Activated CD4-positive, alpha-beta T cell treated with anti-CD3 and anti-CD28 coated beads, Interleukin-2, amount 10 ng/mL, durations not matched to agents 24 days and 14 days (primary cell): ENCODE measurements around the gene MRRF. TPM values are rescaled to one million over a fixed set of nuclear protein-coding genes. Genes with fewer than 3 reads are reported as not detected.
A peak's percentile ranks its signal among the peaks of the same experiment; 100 is the strongest.
"Not testable (repeated sequence)": the region's sequence is repeated elsewhere in the genome, so short reads cannot be mapped to it uniquely, and the experiment has no call there.

ENCODE experiments used
- DNase-seq: peaks from one replicate; pipeline ENCODE4 v3.0.0; 2022
- H3K27ac Mint-ChIP-seq: one replicate; pipeline ENCODE4 v1.8.0; 2022; ENCODE audit warnings: mild to moderate bottlenecking, mixed read lengths
- H3K27me3 Mint-ChIP-seq: one replicate; pipeline ENCODE4 v1.8.0; 2022; ENCODE audit warnings: mixed read lengths
- H3K36me3 Mint-ChIP-seq: one replicate; pipeline ENCODE4 v1.8.0; 2022; ENCODE audit warnings: low read depth, mild to moderate bottlenecking, mixed read lengths
- H3K4me1 Mint-ChIP-seq: one replicate; pipeline ENCODE4 v1.8.0; 2021; ENCODE audit warnings: mixed read lengths
- H3K4me3 Mint-ChIP-seq: one replicate; pipeline ENCODE4 v1.8.0; 2022; ENCODE audit warnings: mild to moderate bottlenecking, moderate library complexity, mixed read lengths
- H3K9me3 Mint-ChIP-seq: one replicate; pipeline ENCODE4 v1.8.0; 2021; ENCODE audit warnings: mixed read lengths
- intact Hi-C: fragments of 100-400 bp; cut with micrococcal nuclease; formaldehyde crosslinking; loops from one replicate; pipeline ENCODE4 v1.15.1; 2023
- total RNA-seq: library from RNA; stranded (reverse); gene quantifications from 2 replicates; pipeline ENCODE4 v1.2.3, GENCODE V29; 2022

Gene MRRF
- total RNA-seq, 1 donor from 2014 or later = 73.1 TPM

DNA sequence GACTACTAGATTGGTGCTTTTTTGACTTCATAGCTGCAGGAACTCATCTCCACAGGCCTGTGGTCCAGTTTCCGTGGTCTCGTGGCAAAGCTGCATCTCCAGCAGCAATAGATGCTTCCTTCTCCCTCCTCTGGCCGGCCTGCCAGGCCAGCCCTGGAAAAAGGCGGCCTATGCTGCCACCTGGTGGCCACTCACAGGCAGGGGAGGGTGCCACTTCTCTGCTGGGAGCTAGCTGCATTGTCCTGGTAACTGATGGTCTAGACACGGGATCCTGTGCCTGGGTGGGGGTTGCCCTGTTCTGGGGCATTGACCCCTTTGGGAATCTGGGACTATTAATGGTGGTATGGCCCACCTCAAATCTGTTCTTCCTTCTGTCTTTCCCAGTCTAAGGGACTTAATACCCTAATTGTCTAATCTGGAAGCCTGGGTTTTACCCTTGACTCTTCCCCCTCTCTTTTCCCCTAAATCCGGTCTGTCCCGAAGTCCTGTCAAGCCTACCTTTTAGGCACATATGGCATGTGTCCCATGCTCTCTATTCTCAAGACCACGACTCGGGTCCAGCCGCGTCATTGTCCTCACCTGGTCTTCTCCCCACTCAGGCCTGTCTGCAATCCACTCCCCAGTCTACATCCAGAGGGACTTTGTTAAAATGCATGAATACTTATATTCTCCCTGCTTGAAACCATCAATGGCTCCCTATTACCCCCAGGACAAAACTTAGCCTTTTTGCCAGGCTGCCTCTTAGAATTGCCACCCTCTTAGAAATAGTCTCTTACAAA lies 86.1 kb downstream of the MRRF start:
- Mint-ChIP-seq H3K27ac (no peak overlapping the region), H3K36me3 (no peaks in the 10 kb centered on the region), H3K4me3 (no peak overlapping the region), H3K4me1 (peaks cover 22% of the 10 kb centered on the region), H3K9me3 (no peaks in the 10 kb centered on the region), H3K27me3 (peaks cover 38% of the 10 kb centered on the region)
- peak; percentile 94 for DNase-seq
- intact Hi-C loops = loop anchor here (1.0 to 5.0 kb wide), 3 partner anchors 225 to 462 kb away; no protein-coding TSS in a partner anchor

DNA sequence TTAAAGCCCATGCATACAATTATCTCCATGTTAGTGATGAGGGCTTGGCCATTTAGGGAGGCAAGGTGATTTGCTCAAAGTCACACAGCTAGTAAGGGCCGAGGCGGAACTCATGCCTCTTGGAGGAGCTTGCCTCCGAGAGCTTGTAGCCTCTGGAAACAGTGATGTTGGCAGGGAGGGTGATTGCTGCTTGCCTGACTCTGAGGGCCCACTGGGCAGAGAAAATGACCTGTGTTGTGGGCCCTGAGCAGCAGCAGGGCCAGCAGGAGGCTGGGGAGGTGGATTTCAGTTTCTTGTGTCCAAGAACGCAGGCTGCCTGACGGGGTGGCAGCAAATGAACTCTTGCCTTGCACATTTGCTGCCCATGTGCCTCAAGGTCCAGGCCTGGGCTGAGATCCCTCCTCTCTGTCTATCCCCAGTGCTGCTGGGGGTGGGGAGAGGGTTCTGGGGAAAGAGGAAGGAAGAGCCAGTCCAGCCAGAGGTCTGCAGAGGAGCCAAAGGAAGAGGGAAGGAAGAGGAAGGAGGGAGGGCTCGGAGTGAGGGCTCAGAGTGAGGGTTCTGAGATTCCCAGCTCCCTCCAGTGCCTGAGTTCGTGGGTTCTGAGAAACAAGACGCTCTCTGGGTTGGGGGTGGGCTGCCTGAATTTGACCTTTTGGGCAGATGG lies 90.0 kb downstream of the MRRF start:
- intact Hi-C loops = loop anchor here (5.0 kb wide), 1 partner anchor 458 kb away; no protein-coding TSS in a partner anchor
- H3K4me3 Mint-ChIP-seq = no peak overlapping the region
- no peaks in the 10 kb centered on the region for H3K36me3 Mint-ChIP-seq
- H3K27ac Mint-ChIP-seq = no peak overlapping the region
- H3K4me1 Mint-ChIP-seq = peaks cover 5% of the 10 kb centered on the region
- peaks cover 12% of the 10 kb centered on the region for H3K9me3 Mint-ChIP-seq
- peaks cover 10% of the 10 kb centered on the region for H3K27me3 Mint-ChIP-seq
- no peak for DNase-seq

DNA sequence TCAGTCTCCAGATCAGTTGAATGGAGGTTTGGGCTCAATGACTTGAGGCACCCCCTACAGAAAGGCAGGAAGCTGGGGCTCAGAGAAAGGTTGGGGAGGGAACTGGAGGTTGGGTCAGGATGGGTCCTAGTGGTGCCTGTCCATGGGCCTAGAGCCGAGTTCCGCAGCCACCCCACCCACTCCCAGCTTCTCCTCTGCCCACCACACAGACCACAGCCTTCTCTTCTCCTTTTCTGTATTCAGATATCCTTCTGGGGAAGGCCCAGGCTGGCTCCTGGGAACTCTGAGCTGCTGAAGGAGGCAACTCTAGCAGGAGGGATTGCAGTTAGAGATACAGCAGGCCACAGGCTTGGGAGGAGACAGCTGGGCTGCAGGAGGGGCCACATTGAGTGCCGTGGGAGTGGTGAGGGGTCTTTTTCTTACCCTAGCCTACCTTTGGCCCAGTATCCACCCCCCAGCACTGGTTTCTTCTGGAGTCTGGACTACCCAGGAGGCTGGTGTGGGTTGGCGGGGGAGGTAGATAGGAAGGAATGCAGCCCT lies 90.7 kb downstream of the MRRF start:
- no peak overlapping the region for H3K4me3 Mint-ChIP-seq
- no peak for DNase-seq
- H3K4me1 Mint-ChIP-seq = no peaks in the 10 kb centered on the region
- peaks cover 4% of the 10 kb centered on the region for H3K27me3 Mint-ChIP-seq
- no peaks in the 10 kb centered on the region for H3K36me3 Mint-ChIP-seq
- H3K9me3 Mint-ChIP-seq = peaks cover 12% of the 10 kb centered on the region
- H3K27ac Mint-ChIP-seq = no peak overlapping the region
- intact Hi-C loops = no loop called here

DNA sequence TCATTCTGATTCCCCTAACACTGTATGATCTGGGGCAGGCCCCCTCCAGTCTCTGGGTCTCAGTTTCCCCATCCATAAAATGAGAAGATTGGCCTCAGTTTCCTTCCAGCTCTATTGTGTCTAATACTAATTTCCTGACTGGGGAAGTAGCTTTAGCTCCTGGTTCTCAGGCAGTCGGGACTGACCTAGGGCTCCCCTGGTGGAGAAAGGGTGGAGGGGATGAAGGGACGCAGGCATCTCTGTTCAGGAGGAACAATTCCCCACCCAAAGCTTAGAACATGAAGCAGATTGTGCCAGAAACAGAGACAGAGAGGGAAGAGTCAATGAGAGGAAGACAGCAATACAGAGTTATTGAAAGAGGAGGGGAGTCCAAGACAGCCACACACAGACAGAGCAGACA lies 91.9 kb downstream of the MRRF start:
- H3K36me3 Mint-ChIP-seq = no peaks in the 10 kb centered on the region
- no peak for DNase-seq
- H3K27me3 Mint-ChIP-seq = peaks cover 3% of the 10 kb centered on the region
- peaks cover 12% of the 10 kb centered on the region for H3K9me3 Mint-ChIP-seq
- H3K4me3 Mint-ChIP-seq = no peak overlapping the region
- H3K27ac Mint-ChIP-seq = no peak overlapping the region
- intact Hi-C loops = no loop called here
- H3K4me1 Mint-ChIP-seq = peaks cover 2% of the 10 kb centered on the region

DNA sequence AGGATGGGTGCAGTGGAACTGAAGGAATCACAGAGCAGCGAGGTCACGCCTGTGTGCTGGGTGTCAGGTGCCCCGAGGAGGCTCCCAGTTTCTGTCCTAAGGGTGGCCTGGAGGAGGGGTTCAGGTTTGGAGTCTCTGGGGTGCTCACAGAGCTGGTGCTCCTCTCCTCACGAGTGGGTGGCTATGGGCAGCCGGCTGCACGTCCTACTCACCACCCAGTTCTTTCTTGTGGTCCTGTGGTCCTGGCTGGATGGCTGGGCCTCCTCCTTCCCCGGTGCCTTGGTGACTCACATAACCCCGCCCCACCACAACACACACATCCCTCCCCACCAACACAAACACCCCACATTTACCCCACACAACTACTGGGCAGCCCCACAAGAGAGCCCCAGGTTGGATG lies 96.2 kb downstream of the MRRF start:
- no peak for DNase-seq
- Mint-ChIP-seq H3K4me3 (no peak overlapping the region), H3K4me1 (peaks cover 2% of the 10 kb centered on the region), H3K27ac (no peak overlapping the region), H3K36me3 (no peaks in the 10 kb centered on the region), H3K27me3 (peaks cover 3% of the 10 kb centered on the region), H3K9me3 (peaks cover 12% of the 10 kb centered on the region)
- intact Hi-C loops = no loop called here

DNA sequence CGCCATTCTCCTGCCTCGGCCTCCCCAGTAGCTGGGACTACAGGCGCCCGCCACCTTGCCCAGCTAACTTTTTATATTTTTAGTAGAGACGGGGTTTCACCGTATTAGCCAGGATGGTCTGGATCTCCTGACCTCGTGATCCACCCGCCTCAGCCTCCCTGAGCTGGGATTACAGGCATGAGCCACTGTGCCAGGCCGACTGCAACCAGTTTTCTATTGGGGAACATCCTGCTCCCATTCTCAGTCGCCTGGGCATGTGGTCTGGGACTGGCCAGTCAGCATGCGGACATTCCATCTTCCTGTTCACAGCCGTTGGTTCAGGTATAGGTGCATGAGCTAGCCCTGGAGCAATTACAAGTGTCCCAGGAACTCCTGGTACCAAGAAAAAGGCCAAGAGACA lies 98.4 kb downstream of the MRRF start:
- intact Hi-C loops, H3K4me3 Mint-ChIP-seq, H3K27me3 Mint-ChIP-seq, H3K27ac Mint-ChIP-seq, H3K4me1 Mint-ChIP-seq, H3K36me3 Mint-ChIP-seq, H3K9me3 Mint-ChIP-seq, DNase-seq: not testable (repeated sequence)

DNA sequence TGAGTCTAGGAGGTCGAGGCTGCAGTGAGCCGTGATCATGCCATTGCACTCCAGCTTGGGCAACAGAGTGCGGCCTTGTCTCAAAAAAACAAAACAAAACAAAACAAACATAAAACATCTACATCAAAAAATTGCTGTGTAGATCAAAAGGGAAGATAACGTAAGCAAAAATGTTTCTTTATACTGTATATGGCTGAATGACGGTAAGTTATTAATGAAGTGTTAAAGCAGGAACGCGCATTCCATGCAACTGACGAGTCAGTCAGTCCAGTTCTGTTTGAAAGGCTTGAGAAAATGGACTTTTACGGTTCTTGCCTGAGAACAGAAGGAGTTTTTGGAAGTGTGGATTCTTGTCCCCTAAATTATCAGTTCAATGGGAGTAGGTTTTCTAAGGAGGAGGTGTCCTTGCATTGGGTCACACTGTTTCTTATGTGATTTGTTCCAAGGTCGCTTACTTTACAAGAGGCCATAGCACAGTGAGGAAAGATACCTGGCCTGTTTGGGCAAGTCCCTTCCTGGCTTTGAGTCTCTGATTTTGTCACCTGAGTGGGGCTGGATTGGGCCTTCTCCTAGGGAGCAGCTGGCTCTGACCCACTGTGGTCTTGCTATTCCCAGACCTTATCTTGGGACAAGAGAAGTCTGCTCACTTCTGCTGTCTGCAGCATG lies 99.6 kb downstream of the MRRF start:
- H3K36me3 Mint-ChIP-seq = no peaks in the 10 kb centered on the region
- H3K27ac Mint-ChIP-seq = no peak overlapping the region
- no peak overlapping the region for H3K4me3 Mint-ChIP-seq
- no peak for DNase-seq
- peaks cover 2% of the 10 kb centered on the region for H3K4me1 Mint-ChIP-seq
- intact Hi-C loops = no loop called here
- peaks cover 2% of the 10 kb centered on the region for H3K9me3 Mint-ChIP-seq
- no peaks in the 10 kb centered on the region for H3K27me3 Mint-ChIP-seq

DNA sequence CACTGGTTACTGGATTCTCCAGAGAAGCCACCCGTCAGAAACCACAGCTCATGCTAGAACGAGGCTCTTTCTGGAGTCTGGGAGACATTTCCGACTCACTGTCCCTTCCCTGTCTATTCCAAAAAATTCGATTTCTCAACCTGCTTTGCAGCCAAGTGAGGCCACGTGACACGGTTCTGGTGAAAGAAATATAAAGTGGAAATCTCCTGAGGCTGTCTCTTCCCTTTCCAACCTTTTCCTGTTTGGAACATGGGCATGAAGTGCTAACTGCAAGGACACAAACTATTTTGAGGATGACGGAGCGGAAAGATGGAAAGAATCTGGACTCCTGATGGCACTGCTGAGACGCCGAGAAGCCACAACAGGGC lies 100.1 kb downstream of the MRRF start:
- no peaks in the 10 kb centered on the region for H3K36me3 Mint-ChIP-seq
- H3K27ac Mint-ChIP-seq = no peak overlapping the region
- peaks cover 2% of the 10 kb centered on the region for H3K4me1 Mint-ChIP-seq
- no peaks in the 10 kb centered on the region for H3K9me3 Mint-ChIP-seq
- no peak overlapping the region for H3K4me3 Mint-ChIP-seq
- no peak for DNase-seq
- intact Hi-C loops = no loop called here
- no peaks in the 10 kb centered on the region for H3K27me3 Mint-ChIP-seq

DNA sequence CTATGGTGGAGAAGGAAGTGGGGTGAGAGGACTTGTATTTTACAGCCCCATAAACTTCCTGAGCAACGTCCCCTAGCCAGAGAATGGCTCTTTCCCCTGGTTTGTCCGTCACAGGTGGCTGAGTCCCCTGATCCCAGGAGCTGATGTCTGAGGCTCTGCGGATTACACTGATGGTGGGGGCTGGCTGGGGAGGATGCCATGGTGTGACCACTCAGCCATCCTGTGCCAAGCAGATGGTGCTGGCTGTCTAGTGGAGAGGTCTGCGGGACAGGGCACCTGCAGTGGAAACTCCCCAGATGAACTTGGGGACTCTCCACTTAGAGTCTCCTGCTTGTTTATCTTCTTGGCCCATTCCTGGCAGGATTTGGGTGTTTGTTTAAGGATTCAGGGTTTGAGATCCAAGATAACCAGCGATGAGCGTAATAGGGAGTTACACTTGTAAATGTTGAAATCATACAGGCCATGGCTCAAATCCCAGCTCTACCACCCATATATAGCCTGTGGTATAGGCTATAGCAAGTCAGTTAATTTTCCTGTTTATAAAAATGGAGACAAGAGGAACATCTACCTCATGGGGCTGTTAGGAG lies 101.5 kb downstream of the MRRF start:
- no peaks in the 10 kb centered on the region for H3K36me3 Mint-ChIP-seq
- intact Hi-C loops = no loop called here
- DNase-seq = no peak
- peaks cover 4% of the 10 kb centered on the region for H3K4me1 Mint-ChIP-seq
- H3K27ac Mint-ChIP-seq = no peak overlapping the region
- peaks cover 3% of the 10 kb centered on the region for H3K27me3 Mint-ChIP-seq
- H3K4me3 Mint-ChIP-seq = no peak overlapping the region
- no peaks in the 10 kb centered on the region for H3K9me3 Mint-ChIP-seq

DNA sequence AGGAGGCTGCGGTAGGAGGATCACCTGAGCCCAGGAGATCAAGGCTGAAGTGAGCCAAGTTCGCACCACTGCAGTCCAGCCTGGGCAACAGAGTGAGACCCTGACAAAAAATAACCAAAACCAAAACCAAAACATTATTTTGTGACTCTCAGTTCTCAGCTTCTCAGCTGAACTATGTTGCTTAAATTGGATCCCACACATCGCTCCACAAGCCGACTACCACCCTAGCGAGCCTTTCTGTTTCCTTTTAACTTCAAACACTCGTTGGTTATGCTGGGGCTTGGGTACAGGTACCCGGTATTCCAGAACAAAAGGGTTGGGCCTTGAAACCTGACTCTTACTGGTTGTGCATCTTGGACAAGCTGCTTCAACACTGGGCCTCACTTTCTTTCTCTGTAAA lies 102.4 kb downstream of the MRRF start:
- intact Hi-C loops = no loop called here
- H3K36me3 Mint-ChIP-seq = no peaks in the 10 kb centered on the region
- H3K9me3 Mint-ChIP-seq = no peaks in the 10 kb centered on the region
- H3K4me3 Mint-ChIP-seq = no peak overlapping the region
- H3K4me1 Mint-ChIP-seq = peaks cover 8% of the 10 kb centered on the region
- no peak for DNase-seq
- no peak overlapping the region for H3K27ac Mint-ChIP-seq
- H3K27me3 Mint-ChIP-seq = peaks cover 6% of the 10 kb centered on the region

DNA sequence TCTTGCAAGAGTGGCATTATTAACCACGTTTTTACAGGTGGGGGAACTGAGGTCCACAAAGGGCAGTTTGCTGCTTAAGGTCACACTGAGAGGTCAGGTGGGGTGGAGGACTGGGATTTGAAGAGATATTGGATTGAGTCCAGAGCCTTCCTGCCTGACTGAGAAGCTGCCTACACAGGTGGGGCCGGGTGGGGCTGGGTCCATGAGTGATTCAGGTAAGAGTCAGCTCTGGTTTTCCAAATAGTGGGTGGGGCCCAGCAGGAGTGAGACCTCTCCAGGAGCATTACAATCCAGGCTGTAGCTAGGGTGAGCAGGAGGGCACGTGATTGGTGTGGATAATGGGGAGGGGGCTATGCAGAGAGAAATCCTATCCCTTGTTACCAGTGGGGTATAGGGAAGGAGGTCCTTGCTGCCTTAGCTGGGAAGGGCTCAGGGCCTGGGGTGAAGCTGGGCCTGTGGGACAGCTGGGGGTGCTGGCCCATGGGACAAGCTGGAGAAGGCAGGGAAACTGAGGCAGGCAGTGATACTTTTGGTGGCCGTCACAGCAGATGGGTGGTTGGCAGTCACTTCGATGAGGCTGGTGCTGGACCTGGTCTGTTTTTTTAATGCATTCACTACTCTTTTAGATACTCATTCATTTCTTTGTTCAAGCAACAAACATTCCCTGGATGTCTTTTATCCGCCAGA lies 103.2 kb downstream of the MRRF start:
- H3K4me3 Mint-ChIP-seq = no peak overlapping the region
- DNase-seq = no peak
- H3K9me3 Mint-ChIP-seq = no peaks in the 10 kb centered on the region
- H3K27me3 Mint-ChIP-seq = peaks cover 12% of the 10 kb centered on the region
- no peak overlapping the region for H3K27ac Mint-ChIP-seq
- H3K4me1 Mint-ChIP-seq = peaks cover 8% of the 10 kb centered on the region
- intact Hi-C loops = no loop called here
- H3K36me3 Mint-ChIP-seq = no peaks in the 10 kb centered on the region

DNA sequence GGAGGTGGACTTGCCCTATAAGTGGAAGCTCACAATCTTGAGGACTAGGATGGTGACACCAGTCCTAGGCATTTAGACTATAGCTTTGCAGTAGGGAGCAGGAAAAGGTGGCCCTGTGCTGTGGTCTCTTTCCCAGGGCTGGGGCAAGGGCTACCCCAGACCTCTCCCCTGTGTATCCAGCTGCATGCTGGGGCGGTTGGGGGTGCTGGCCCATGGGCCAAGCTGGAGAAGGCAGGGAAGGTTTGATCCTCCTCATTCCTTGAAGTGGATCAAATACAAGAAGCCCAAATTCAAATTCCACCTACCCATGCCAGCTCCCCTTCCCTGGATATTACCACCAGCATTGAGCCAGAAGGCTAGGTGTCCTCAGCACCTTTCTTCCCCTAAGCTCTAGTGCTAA lies 104.0 kb downstream of the MRRF start:
- H3K9me3 Mint-ChIP-seq = no peaks in the 10 kb centered on the region
- no peaks in the 10 kb centered on the region for H3K36me3 Mint-ChIP-seq
- peaks cover 14% of the 10 kb centered on the region for H3K27me3 Mint-ChIP-seq
- peaks cover 8% of the 10 kb centered on the region for H3K4me1 Mint-ChIP-seq
- H3K27ac Mint-ChIP-seq = no peak overlapping the region
- no peak for DNase-seq
- intact Hi-C loops = no loop called here
- no peak overlapping the region for H3K4me3 Mint-ChIP-seq

DNA sequence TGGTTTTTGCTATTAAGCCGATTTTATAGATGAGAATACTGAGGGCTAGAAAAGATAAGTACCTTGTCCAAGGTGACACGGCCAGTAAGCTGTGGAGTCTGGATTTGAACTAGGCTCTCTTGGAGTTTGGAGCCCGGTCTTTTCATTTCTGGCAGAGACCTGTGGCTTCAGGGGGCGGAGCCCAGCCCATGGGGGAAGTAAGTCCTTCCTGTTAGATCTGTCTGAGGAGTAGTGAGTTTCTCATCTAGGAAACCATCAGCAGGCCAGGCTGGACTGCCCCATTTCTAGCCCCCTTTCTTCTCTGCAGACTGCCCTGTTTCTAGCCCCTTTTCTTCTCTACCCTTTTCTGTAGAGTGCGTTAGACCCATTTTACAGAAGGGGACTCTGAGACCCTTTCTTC lies 105.6 kb downstream of the MRRF start:
- peaks cover 8% of the 10 kb centered on the region for H3K4me1 Mint-ChIP-seq
- no peak for DNase-seq
- peak overlapping the region; percentile 68 for H3K4me3 Mint-ChIP-seq
- intact Hi-C loops = no loop called here
- no peaks in the 10 kb centered on the region for H3K9me3 Mint-ChIP-seq
- H3K27me3 Mint-ChIP-seq = peaks cover 14% of the 10 kb centered on the region
- H3K36me3 Mint-ChIP-seq = no peaks in the 10 kb centered on the region
- H3K27ac Mint-ChIP-seq = no peak overlapping the region
